Loucy (cell line): Measurements from ENCODE around the gene FZD4.
"Not testable (repeated sequence)": the region's sequence is repeated elsewhere in the genome, so short reads cannot be mapped to it uniquely, and the experiment has no call there.

Experiments
- H2AFZ ChIP-seq: fragments of 200-600 bp; sonication (generic); 2 replicates; pipeline ENCODE4 v1.6.0; 2016; ENCODE audit warnings: antibody characterized with exemption, mild to moderate bottlenecking, low read length, moderate library complexity
- H3F3A ChIP-seq: fragments of 200-600 bp; 2 replicates; pipeline ENCODE4 v1.6.0; 2016; ENCODE audit warnings: antibody characterized with exemption, low read depth, mild to moderate bottlenecking
- H3K27me3 ChIP-seq: fragments of 200-600 bp; sonication (generic); 2 replicates; pipeline ENCODE4 v1.6.1; 2014; ENCODE audit warnings: low read length, mild to moderate bottlenecking; ENCODE audit not compliant: insufficient read depth, poor library complexity, severe bottlenecking
- H3K36me3 ChIP-seq: fragments of 200-600 bp; sonication (generic); 2 replicates; pipeline ENCODE4 v1.6.1; 2016; ENCODE audit warnings: low read length; ENCODE audit not compliant: insufficient read depth
- H3K4me1 ChIP-seq: fragments of 200-600 bp; sonication (generic); 2 replicates; pipeline ENCODE4 v1.5.1; 2014; ENCODE audit warnings: low read length, mild to moderate bottlenecking; ENCODE audit not compliant: insufficient read depth, poor library complexity, severe bottlenecking
- H3K4me2 ChIP-seq: fragments of 200-600 bp; sonication (generic); 2 replicates; pipeline ENCODE4 v1.6.0; 2014; ENCODE audit warnings: antibody characterized with exemption, low read length, low read depth, mild to moderate bottlenecking; ENCODE audit not compliant: poor library complexity, severe bottlenecking
- H3K4me3 ChIP-seq: fragments of 200-600 bp; sonication (generic); 2 replicates; pipeline ENCODE4 v1.5.1; 2014; ENCODE audit warnings: low read length, mild to moderate bottlenecking, mixed read lengths; ENCODE audit not compliant: poor library complexity, severe bottlenecking
- H3K79me2 ChIP-seq: fragments of 200-600 bp; sonication (generic); 2 replicates; pipeline ENCODE4 v1.6.1; 2014; ENCODE audit warnings: low read length; ENCODE audit not compliant: insufficient read depth
- H3K9ac ChIP-seq: fragments of 200-600 bp; sonication (generic); 2 replicates; pipeline ENCODE4 v1.6.0; 2014; ENCODE audit warnings: mild to moderate bottlenecking, low read depth, low read length, moderate library complexity; ENCODE audit not compliant: poor library complexity, severe bottlenecking
- H3K9me2 ChIP-seq: fragments of 200-600 bp; sonication (generic); replicated peaks from 2 replicates; pipeline ENCODE4 v1.6.1; 2016; ENCODE audit warnings: low read depth, low read length, mixed read lengths
- H3K9me3 ChIP-seq: fragments of 200-600 bp; sonication (generic); 2 replicates; pipeline ENCODE4 v1.6.1; 2014; ENCODE audit warnings: mild to moderate bottlenecking, antibody characterized with exemption, low read length, low read depth; ENCODE audit not compliant: insufficient read depth
- H4K20me1 ChIP-seq: fragments of 200-600 bp; sonication (generic); 2 replicates; pipeline ENCODE4 v1.6.0; 2014; ENCODE audit warnings: antibody characterized with exemption, low read length, mild to moderate bottlenecking; ENCODE audit not compliant: insufficient read depth, poor library complexity, severe bottlenecking
- CTCF ChIP-seq: fragments of 200-600 bp; sonication (generic); conservative IDR thresholded peaks from 2 replicates; pipeline ENCODE4 v1.5.1; 2014; ENCODE audit warnings: mild to moderate bottlenecking, antibody characterized with exemption, low read length
- EZH2phosphoT487 ChIP-seq: fragments of 200-600 bp; IDR thresholded peaks from 2 replicates; pipeline ENCODE4 v1.6.1; 2018; ENCODE audit warnings: antibody characterized with exemption, mild to moderate bottlenecking, moderate library complexity, borderline replicate concordance

Gene FZD4

GRCh38 chr11:86993031-86993430 lies 37.8 kb upstream of the FZD4 start:
- no peaks in the 10 kb centered on the region for H3K4me1 ChIP-seq
- no peaks in the 10 kb centered on the region for H3K79me2 ChIP-seq
- TF ChIP-seq EZH2phosphoT487 (no peak), CTCF (no peak)
- H4K20me1 ChIP-seq: no peaks in the 10 kb centered on the region
- H3K4me2 ChIP-seq: no peak overlapping the region
- no peaks in the 10 kb centered on the region for H3K9me2 ChIP-seq
- H3K9ac ChIP-seq: no peak overlapping the region
- H3K27me3 ChIP-seq: no peaks in the 10 kb centered on the region
- H3K9me3 ChIP-seq: no peaks in the 10 kb centered on the region
- no peak overlapping the region for H2AFZ ChIP-seq
- H3K36me3 ChIP-seq: no peaks in the 10 kb centered on the region
- H3F3A ChIP-seq: no peaks in the 10 kb centered on the region
- no peak overlapping the region for H3K4me3 ChIP-seq

GRCh38 chr11:86992340-86992739 lies 37.1 kb upstream of the FZD4 start:
- not testable (repeated sequence) for H3K36me3 ChIP-seq, H3K9me3 ChIP-seq, H3K4me3 ChIP-seq, H3K4me2 ChIP-seq, H3K9me2 ChIP-seq, H3K9ac ChIP-seq, H3K27me3 ChIP-seq, H4K20me1 ChIP-seq, H3F3A ChIP-seq, H3K79me2 ChIP-seq, H2AFZ ChIP-seq, H3K4me1 ChIP-seq

- no peaks in the 10 kb centered on the region for H3K27me3 ChIP-seq
These were observed 36.1 kb upstream of the FZD4 start for GRCh38 chr11:86991341-86991740.

More at GRCh38 chr11:86991341-86991740, 36.1 kb upstream of the FZD4 start:
- Histone ChIP-seq H4K20me1 (no peaks in the 10 kb centered on the region), H3F3A (no peaks in the 10 kb centered on the region), H3K4me1 (no peaks in the 10 kb centered on the region), H3K79me2 (no peaks in the 10 kb centered on the region), H2AFZ (no peak overlapping the region), H3K9ac (no peak overlapping the region), H3K9me3 (no peaks in the 10 kb centered on the region), H3K36me3 (no peaks in the 10 kb centered on the region), H3K4me2 (no peak overlapping the region), H3K4me3 (no peak overlapping the region), H3K9me2 (no peaks in the 10 kb centered on the region)
- no peak for TF ChIP-seq EZH2phosphoT487
- no peak for TF ChIP-seq CTCF
